CD4-positive, alpha-beta T cell treated with Interleukin-2 at 100 ng/mL for 4 hours (primary cell): ENCODE results near the gene STK32A.

ENCODE experiments used
- DNase-seq: peaks from one replicate; pipeline ENCODE4 v3.0.0-alpha.2; 2020; ENCODE audit warnings: low spot score

The STK32A gene

GRCh38 chr5:147391781-147392180 is 157.0 kb downstream of the STK32A start:
- DNase-seq: no peak

- DNase-seq: no peak
Observed at GRCh38 chr5:147393874-147394672, 159.2 kb downstream of the STK32A start.

- no peak for DNase-seq
Observed at GRCh38 chr5:147396070-147396823, 161.4 kb downstream of the STK32A start.

GRCh38 chr5:147397616-147398015 is 162.8 kb downstream of the STK32A start:
- no peak for DNase-seq

GRCh38 chr5:147398860-147399259 is 164.0 kb downstream of the STK32A start:
- DNase-seq: no peak

GRCh38 chr5:147400126-147400809 is 165.4 kb downstream of the STK32A start:
- DNase-seq: no peak

GRCh38 chr5:147400881-147401280 is 166.1 kb downstream of the STK32A start:
- no peak for DNase-seq

- no peak for DNase-seq
Observed at GRCh38 chr5:147403651-147404640, 169.1 kb downstream of the STK32A start.

GRCh38 chr5:147404706-147405105 is 169.9 kb downstream of the STK32A start:
- DNase-seq: no peak

GRCh38 chr5:147406636-147407035 is 171.8 kb downstream of the STK32A start:
- DNase-seq: no peak

GRCh38 chr5:147407094-147407681 is 172.4 kb downstream of the STK32A start:
- DNase-seq: no peak

GRCh38 chr5:147408980-147409379 is 174.2 kb downstream of the STK32A start:
- no peak for DNase-seq

GRCh38 chr5:147410496-147411358 is 175.9 kb downstream of the STK32A start:
- DNase-seq: no peak

- no peak for DNase-seq
Observed at GRCh38 chr5:147411359-147412319, 176.8 kb downstream of the STK32A start.

GRCh38 chr5:147412561-147412960 is 177.7 kb downstream of the STK32A start:
- DNase-seq: no peak

- DNase-seq: no peak
Observed at GRCh38 chr5:147413266-147413665, 178.4 kb downstream of the STK32A start.

- no peak for DNase-seq
Observed at GRCh38 chr5:147415651-147416050, 180.8 kb downstream of the STK32A start.

GRCh38 chr5:147417135-147417813 is 182.4 kb downstream of the STK32A start:
- DNase-seq: no peak
